ENCODE measurements around the gene MCF2L.

The MCF2L gene

GRCh38 chr13:112982281-112983041 lies 13.4 kb downstream of the MCF2L start:
- no peak for DNase-seq (ENCODE audit: low read depth in 1 of 2, low spot score in 1 of 2)
- TF ChIP-seq JUND (IDR thresholded peaks at IDR 0.05; ENCODE audit: low read depth): no peak
- in situ Hi-C loops (cut with HindIII; ENCODE audit: low pct_unique_long_range_greater_than_20kb, low sequenced_read_pairs): no loop called here

- TF ChIP-seq JUND (IDR thresholded peaks at IDR 0.05; ENCODE audit: low read depth): no peak
- in situ Hi-C loops (cut with HindIII; ENCODE audit: low pct_unique_long_range_greater_than_20kb, low sequenced_read_pairs): no loop called here
- DNase-seq (ENCODE audit: low read depth in 1 of 2, low spot score in 1 of 2): no peak
Observed at GRCh38 chr13:112983042-112983305, 14.0 kb downstream of the MCF2L start.

- in situ Hi-C loops (cut with HindIII; ENCODE audit: low pct_unique_long_range_greater_than_20kb, low sequenced_read_pairs): no loop called here
- DNase-seq (ENCODE audit: low read depth in 1 of 2, low spot score in 1 of 2): peak in 1 of 2 experiments; percentile 15
- TF ChIP-seq JUND (IDR thresholded peaks at IDR 0.05; ENCODE audit: low read depth): no peak
Observed at GRCh38 chr13:112983428-112984196, 14.6 kb downstream of the MCF2L start.

GRCh38 chr13:112984501-112984900 lies 15.5 kb downstream of the MCF2L start:
- DNase-seq (ENCODE audit: low read depth in 1 of 2, low spot score in 1 of 2): no peak
- in situ Hi-C loops (cut with HindIII; ENCODE audit: low pct_unique_long_range_greater_than_20kb, low sequenced_read_pairs): no loop called here
- TF ChIP-seq JUND (IDR thresholded peaks at IDR 0.05; ENCODE audit: low read depth): no peak

GRCh38 chr13:112984954-112985802 lies 16.2 kb downstream of the MCF2L start:
- in situ Hi-C loops (cut with HindIII; ENCODE audit: low pct_unique_long_range_greater_than_20kb, low sequenced_read_pairs): no loop called here
- no peak for TF ChIP-seq JUND (IDR thresholded peaks at IDR 0.05; ENCODE audit: low read depth)
- DNase-seq (ENCODE audit: low read depth in 1 of 2, low spot score in 1 of 2): no peak

GRCh38 chr13:112985803-112986408 lies 16.9 kb downstream of the MCF2L start:
- in situ Hi-C loops (cut with HindIII; ENCODE audit: low pct_unique_long_range_greater_than_20kb, low sequenced_read_pairs): no loop called here
- no peak for TF ChIP-seq JUND (IDR thresholded peaks at IDR 0.05; ENCODE audit: low read depth)

GRCh38 chr13:112986470-112986869 lies 17.5 kb downstream of the MCF2L start:
- in situ Hi-C loops (cut with HindIII; ENCODE audit: low pct_unique_long_range_greater_than_20kb, low sequenced_read_pairs): no loop called here
- no peak for DNase-seq (ENCODE audit: low read depth in 1 of 2, low spot score in 1 of 2)
- no peak for TF ChIP-seq JUND (IDR thresholded peaks at IDR 0.05; ENCODE audit: low read depth)

More at GRCh38 chr13:112985803-112986408, 16.9 kb downstream of the MCF2L start:
- DNase-seq (ENCODE audit: low read depth in 1 of 2, low spot score in 1 of 2): peak in 1 of 2 experiments; percentile 54

GRCh38 chr13:112986946-112987681 lies 18.1 kb downstream of the MCF2L start:
- no peak for TF ChIP-seq JUND (IDR thresholded peaks at IDR 0.05; ENCODE audit: low read depth)
- in situ Hi-C loops (cut with HindIII; ENCODE audit: low pct_unique_long_range_greater_than_20kb, low sequenced_read_pairs): no loop called here
- no peak for DNase-seq (ENCODE audit: low read depth in 1 of 2, low spot score in 1 of 2)

- in situ Hi-C loops (cut with HindIII; ENCODE audit: low pct_unique_long_range_greater_than_20kb, low sequenced_read_pairs): no loop called here
- DNase-seq (ENCODE audit: low read depth in 1 of 2, low spot score in 1 of 2): no peak
- TF ChIP-seq JUND (IDR thresholded peaks at IDR 0.05; ENCODE audit: low read depth): no peak
Observed at GRCh38 chr13:112987682-112988024, 18.6 kb downstream of the MCF2L start.

- DNase-seq (ENCODE audit: low read depth in 1 of 2, low spot score in 1 of 2): peak in 1 of 2 experiments; percentile 59
- TF ChIP-seq JUND (IDR thresholded peaks at IDR 0.05; ENCODE audit: low read depth): no peak
- in situ Hi-C loops (cut with HindIII; ENCODE audit: low pct_unique_long_range_greater_than_20kb, low sequenced_read_pairs): no loop called here
Observed at GRCh38 chr13:112990783-112991182, 21.8 kb downstream of the MCF2L start.

- in situ Hi-C loops (cut with HindIII; ENCODE audit: low pct_unique_long_range_greater_than_20kb, low sequenced_read_pairs): no loop called here
- no peak for DNase-seq (ENCODE audit: low read depth in 1 of 2, low spot score in 1 of 2)
Observed at GRCh38 chr13:112991609-112992008, 22.6 kb downstream of the MCF2L start.

More at GRCh38 chr13:112991609-112992008, 22.6 kb downstream of the MCF2L start:
- TF ChIP-seq JUND (IDR thresholded peaks at IDR 0.05; ENCODE audit: low read depth): no peak

Data from T47D (cell line).